HepG2 (cell line): Measurements from ENCODE around the gene MYL3. TPM values are rescaled to one million over a fixed set of nuclear protein-coding genes. Genes with fewer than 3 reads are reported as not detected.

Experiments
- ATAC-seq: fragments of 200-7000 bp; cut with Tn5 transposase; 3 replicates; pipeline ENCODE4 v1.9.1; 2020; ENCODE audit warnings: mild to moderate bottlenecking, moderate library complexity
- BruUV-seq: library from RNA; stranded (reverse); fragments of 400-500 nt; replicated peaks from 2 replicates; lab custom pipeline; 2021; lab: Mats Ljungman, UMichigan
- CTCF ChIA-PET: fragments of 300-600 bp; formaldehyde crosslinking; extraction: SDS; loops from one replicate; lab custom pipeline; 2021; ENCODE audit warnings: low total read pairs, inconsistent platforms, low intra/inter-chr PET ratio; lab: Yijun Ruan, JAX
- POLR2A ChIA-PET: fragments of 350-600 bp; sonication (Branson Sonifier 250); formaldehyde crosslinking; loops from one replicate; lab custom pipeline; 2020; ENCODE audit warnings: antibody characterized with exemption, inconsistent platforms; lab: Yijun Ruan, JAX
- DNase-seq: peaks from one replicate; pipeline ENCODE4 v3.0.0-alpha.2; 2015; ENCODE audit warnings: low spot score
- FAIRE-seq: peaks from 3 replicates; lab custom pipeline; 2011; peaks lifted over from hg19 to GRCh38; lab: Jason Lieb, UNC
- H2AFZ ChIP-seq: one replicate; pipeline ENCODE4 v1.6.1; 2011; ENCODE audit warnings: low read length, inconsistent platforms
- H3K27ac ChIP-seq: fragments of 300-600 bp; 3 replicates; pipeline ENCODE4 v1.8.0; 2011; ENCODE audit warnings: mixed run types, mild to moderate bottlenecking, mixed read lengths, low read length, inconsistent platforms; ENCODE audit not compliant: insufficient read depth; ENCODE audit errors: extremely low read length
- H3K27me3 ChIP-seq, 2 experiments: fragments of 200-600 bp in 1 of 2; 2 replicates in 1 of 2; 3 replicates in 1 of 2; pipeline versions ENCODE4 v1.6.0 to v1.8.0; 2011; ENCODE audit warnings: low read length in 2 of 2, mild to moderate bottlenecking in 2 of 2, moderate library complexity in 2 of 2, inconsistent platforms in 1 of 2; ENCODE audit not compliant: insufficient read depth in 2 of 2, control insufficient read depth in 1 of 2
- H3K36me3 ChIP-seq, 2 experiments: fragments of 200-600 bp in 1 of 2; replicated peaks in 1 of 2; 2 replicates in 1 of 2; 3 replicates in 1 of 2; pipeline versions ENCODE4 v1.5.1 to v1.8.0; 2011; ENCODE audit warnings: low read length in 2 of 2, inconsistent platforms in 1 of 2; ENCODE audit not compliant: insufficient read depth in 2 of 2, control insufficient read depth in 1 of 2
- H3K4me1 ChIP-seq: 2 replicates; pipeline ENCODE4 v1.5.1; 2012; ENCODE audit warnings: low read length, inconsistent platforms; ENCODE audit not compliant: insufficient read depth
- H3K4me2 ChIP-seq: 2 replicates; pipeline ENCODE4 v1.6.0; 2011; ENCODE audit warnings: low read depth, low read length, inconsistent platforms
- H3K4me3 ChIP-seq, 3 experiments: fragments of 200-600 bp in 1 of 3; sonication (generic), shearing (Covaris generic) in 1 of 3; replicated peaks in 1 of 3; 2 replicates each; pipeline ENCODE4 v1.5.1; 2011 to 2016; ENCODE audit warnings: low read length in 3 of 3, inconsistent platforms in 2 of 3, low read depth in 2 of 3, mild to moderate bottlenecking in 2 of 3, control low read depth in 1 of 3, mixed read lengths in 1 of 3; ENCODE audit not compliant: insufficient read depth in 1 of 3
- H3K79me2 ChIP-seq: one replicate; pipeline ENCODE4 v1.6.1; 2011; ENCODE audit warnings: low read length, inconsistent platforms; ENCODE audit not compliant: insufficient read depth
- H3K9ac ChIP-seq: 2 replicates; pipeline ENCODE4 v1.6.0; 2011; ENCODE audit warnings: mild to moderate bottlenecking, low read depth, low read length, inconsistent platforms; ENCODE audit not compliant: insufficient read depth
- H3K9me3 ChIP-seq: 2 replicates; pipeline ENCODE4 v1.5.1; 2012; ENCODE audit warnings: mild to moderate bottlenecking, low read length
- H4K20me1 ChIP-seq: 2 replicates; pipeline ENCODE4 v1.6.0; 2011; ENCODE audit warnings: inconsistent platforms, mild to moderate bottlenecking, low read length, moderate library complexity; ENCODE audit not compliant: insufficient read depth
- BRCA1 ChIP-seq: sonication (generic); formaldehyde crosslinking; IDR thresholded peaks from 2 replicates; pipeline ENCODE4 v1.4.0; 2020; ENCODE audit warnings: missing genetic modification reagents
- FOXO4 ChIP-seq: sonication (generic); formaldehyde crosslinking; conservative IDR thresholded peaks from 2 replicates; pipeline ENCODE4 v1.8.1; 2023; ENCODE audit warnings: missing genetic modification reagents
- KLF15 ChIP-seq: sonication (generic); formaldehyde crosslinking; IDR thresholded peaks from 2 replicates; pipeline ENCODE4 v1.8.1; 2023; ENCODE audit warnings: borderline replicate concordance, mild to moderate bottlenecking, inconsistent platforms, missing genetic modification reagents, mixed read lengths
- KLF6 ChIP-seq: IDR thresholded peaks from 2 replicates; pipeline ENCODE4 v1.8.0; 2016; ENCODE audit warnings: missing biosample characterization, missing genetic modification reagents
- NFAT5 ChIP-seq: sonication (generic); formaldehyde crosslinking; IDR thresholded peaks from 2 replicates; pipeline ENCODE4 v1.4.0; 2020; ENCODE audit warnings: missing genetic modification reagents
- NR1H2 ChIP-seq: sonication (generic); formaldehyde crosslinking; IDR thresholded peaks from 2 replicates; pipeline ENCODE4 v1.8.1; 2022; ENCODE audit warnings: low read depth, missing genetic modification reagents, borderline replicate concordance
- POLR2A ChIP-seq, 2 experiments: IDR thresholded peaks; 2 replicates each; pipeline ENCODE4 v1.6.1; 2011; ENCODE audit warnings: low read depth in 2 of 2, low read length in 2 of 2, mild to moderate bottlenecking in 1 of 2, moderate library complexity in 1 of 2; ENCODE audit not compliant: insufficient read depth in 1 of 2
- STAT5B ChIP-seq: sonication (generic); formaldehyde crosslinking; IDR thresholded peaks from 2 replicates; pipeline ENCODE4 v1.4.0; 2020; ENCODE audit warnings: missing genetic modification reagents
- SYNCRIP ChIP-seq: fragments of 200-400 bp; formaldehyde crosslinking; IDR thresholded peaks from 2 replicates; pipeline ENCODE4 v1.6.1; 2018; ENCODE audit warnings: mild to moderate bottlenecking, low read depth, low read length; ENCODE audit not compliant: insufficient read depth
- ZFP1 ChIP-seq: IDR thresholded peaks from 2 replicates; pipeline ENCODE4 v1.6.1; 2016
- ZNF17 ChIP-seq: sonication (generic); formaldehyde crosslinking; IDR thresholded peaks from 2 replicates; pipeline ENCODE4 v1.5.0; 2020; ENCODE audit warnings: mild to moderate bottlenecking, missing genetic modification reagents
- ZNF24 ChIP-seq: fragments of 450-650 bp; IDR thresholded peaks from 2 replicates; pipeline ENCODE4 v1.6.1; 2017; ENCODE audit warnings: antibody characterized with exemption, mild to moderate bottlenecking
- ZNF317 ChIP-seq: sonication (generic); formaldehyde crosslinking; IDR thresholded peaks from 2 replicates; pipeline ENCODE4 v1.5.0; 2020; ENCODE audit warnings: mild to moderate bottlenecking, missing genetic modification reagents
- ZNF607 ChIP-seq: sonication (generic); formaldehyde crosslinking; IDR thresholded peaks from 2 replicates; pipeline ENCODE4 v1.5.1; 2020; ENCODE audit warnings: missing genetic modification reagents, mild to moderate bottlenecking, borderline replicate concordance
- ZNF747 ChIP-seq: sonication (generic); formaldehyde crosslinking; IDR thresholded peaks from 2 replicates; pipeline ENCODE4 v1.8.1; 2023; ENCODE audit warnings: missing genetic modification reagents, mild to moderate bottlenecking, borderline replicate concordance
- WGBS: methylation state at CpG from one replicate; pipeline ENCODE4 v1.1.6; 2017; ENCODE audit warnings: low lambda C conversion rate; 5-methylcytosine and 5-hydroxymethylcytosine counted together
- in situ Hi-C: cut with HindIII; loops from 2 replicates; pipeline ENCODE4 v1.10.0; 2017; ENCODE audit warnings: low pct_unique_long_range_greater_than_20kb; ENCODE audit not compliant: extremely low pct_ligation_motif_present
- intact Hi-C: fragments of 100-400 bp; cut with micrococcal nuclease; formaldehyde crosslinking; loops from one replicate; pipeline ENCODE4 v1.10.0; 2022; ENCODE audit not compliant: unreplicated experiment
- polyA plus RNA-seq, 8 experiments: library from polyadenylated mRNA; depleted of rRNA in 3 of 8; stranded (reverse) in 7 of 8; unstranded in 1 of 8; fragments of >200 nt; fragmentation: Illumina TruSeq in 4 of 8; extraction: Trizol in 4 of 8; gene quantifications; 2 replicates each; pipeline versions ENCODE4 v1.2.1 to v1.2.3, GENCODE V29; 2011 to 2016; ENCODE audit warnings: low read depth in 4 of 8, missing spikeins in 1 of 8, mixed read lengths in 1 of 8; ENCODE audit not compliant: insufficient read depth in 1 of 8
- total RNA-seq, 5 experiments: library from RNA; depleted of rRNA; stranded (reverse); fragments of >200 nt; fragmentation: Illumina TruSeq; extraction: Trizol; gene quantifications; 2 replicates each; pipeline ENCODE4 v1.2.3, GENCODE V29; 2016; ENCODE audit warnings: low read depth in 1 of 5
- TF ChIP-seq, protein P1 (sequence below): sonication (generic); formaldehyde crosslinking; IDR thresholded peaks from 2 replicates; pipeline ENCODE4 v1.4.0; 2020; ENCODE audit warnings: missing genetic modification reagents, borderline replicate concordance

The MYL3 gene
- total and polyA plus RNA-seq, 2 of the 13 experiments (the other 11 are each of a cell fraction or from before 2014, with no cell fraction given): not detected

- Histone ChIP-seq H3K9ac (no peak overlapping the region), H3K27me3 (peaks cover 22 to 72% of the 10 kb centered on the region in 2 experiments), H3K4me1 (peaks cover 21% of the 10 kb centered on the region), H3K79me2 (no peaks in the 10 kb centered on the region), H3K27ac (no peak overlapping the region), H3K36me3 (no peaks in the 10 kb centered on the region), H2AFZ (no peak overlapping the region), H3K4me3 (peak overlapping the region in 1 of 3 experiments; percentile 66; a peak in 2 of 6 replicates), H3K9me3 (no peaks in the 10 kb centered on the region), H3K4me2 (peak overlapping the region; percentile 53), H4K20me1 (peaks cover 9% of the 10 kb centered on the region; the same call in 1 of the 2 replicates)
- WGBS: 5% methylated on average over 25 of the region's 78 CpGs
- intact Hi-C loops (no loop called here), in situ Hi-C loops (no loop called here)
- ATAC-seq (peak; percentile 40), FAIRE-seq (no peak), DNase-seq (no peak)
- BruUV-seq: no TSS peak
- ChIA-PET CTCF (no interaction called here), POLR2A (no interaction called here)
- TF ChIP-seq ZNF17 (CRISPR knock-in tag) (no peak), NR1H2 (no peak), KLF15 (CRISPR knock-in tag) (no peak), ZFP1 (CRISPR knock-in tag) (no peak), SYNCRIP (no peak), FOXO4 (no peak), ZNF607 (CRISPR knock-in tag) (no peak), STAT5B (no peak), ZNF747 (CRISPR knock-in tag) (no peak), POLR2A (IDR thresholded peaks at IDR 0.05; ENCODE audit: insufficient read depth in 1 of 2, low read depth in 2 of 2, low read length in 2 of 2) (no peak), ZNF24 (no peak), KLF6 (CRISPR knock-in tag) (no peak), BRCA1 (no peak), ZNF317 (CRISPR knock-in tag) (no peak), NFAT5 (no peak)
- TF ChIP-seq, protein P1, sequence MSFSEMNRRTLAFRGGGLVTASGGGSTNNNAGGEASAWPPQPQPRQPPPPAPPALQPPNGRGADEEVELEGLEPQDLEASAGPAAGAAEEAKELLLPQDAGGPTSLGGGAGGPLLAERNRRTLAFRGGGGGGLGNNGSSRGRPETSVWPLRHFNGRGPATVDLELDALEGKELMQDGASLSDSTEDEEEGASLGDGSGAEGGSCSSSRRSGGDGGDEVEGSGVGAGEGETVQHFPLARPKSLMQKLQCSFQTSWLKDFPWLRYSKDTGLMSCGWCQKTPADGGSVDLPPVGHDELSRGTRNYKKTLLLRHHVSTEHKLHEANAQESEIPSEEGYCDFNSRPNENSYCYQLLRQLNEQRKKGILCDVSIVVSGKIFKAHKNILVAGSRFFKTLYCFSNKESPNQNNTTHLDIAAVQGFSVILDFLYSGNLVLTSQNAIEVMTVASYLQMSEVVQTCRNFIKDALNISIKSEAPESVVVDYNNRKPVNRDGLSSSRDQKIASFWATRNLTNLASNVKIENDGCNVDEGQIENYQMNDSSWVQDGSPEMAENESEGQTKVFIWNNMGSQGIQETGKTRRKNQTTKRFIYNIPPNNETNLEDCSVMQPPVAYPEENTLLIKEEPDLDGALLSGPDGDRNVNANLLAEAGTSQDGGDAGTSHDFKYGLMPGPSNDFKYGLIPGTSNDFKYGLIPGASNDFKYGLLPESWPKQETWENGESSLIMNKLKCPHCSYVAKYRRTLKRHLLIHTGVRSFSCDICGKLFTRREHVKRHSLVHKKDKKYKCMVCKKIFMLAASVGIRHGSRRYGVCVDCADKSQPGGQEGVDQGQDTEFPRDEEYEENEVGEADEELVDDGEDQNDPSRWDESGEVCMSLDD (CRISPR knock-in tag): no peak
Measured at GRCh38 chr3:46883054-46883829, 20.0 kb upstream of the MYL3 start.
